Mammary epithelial cell (primary cell): ENCODE data around the gene EEF1AKMT3.

Experiments used
- EZH2 ChIP-seq: IDR thresholded peaks from 2 replicates; pipeline ENCODE4 v1.6.1; 2012; ENCODE audit warnings: low read length, inconsistent platforms, borderline replicate concordance
- TF ChIP-seq, protein P1 (sequence below), 2 donors: IDR thresholded peaks in 1 of 2; conservative IDR thresholded peaks in 1 of 2; 2 replicates each; pipeline ENCODE4 v1.5.1; 2011 to 2012; ENCODE audit warnings: inconsistent platforms in 2 of 2, low read length in 2 of 2, mild to moderate bottlenecking in 2 of 2, control low read depth in 1 of 2, low read depth in 1 of 2; ENCODE audit not compliant: insufficient read depth in 1 of 2; ENCODE audit errors: extremely low read depth in 1 of 2

DNA sequence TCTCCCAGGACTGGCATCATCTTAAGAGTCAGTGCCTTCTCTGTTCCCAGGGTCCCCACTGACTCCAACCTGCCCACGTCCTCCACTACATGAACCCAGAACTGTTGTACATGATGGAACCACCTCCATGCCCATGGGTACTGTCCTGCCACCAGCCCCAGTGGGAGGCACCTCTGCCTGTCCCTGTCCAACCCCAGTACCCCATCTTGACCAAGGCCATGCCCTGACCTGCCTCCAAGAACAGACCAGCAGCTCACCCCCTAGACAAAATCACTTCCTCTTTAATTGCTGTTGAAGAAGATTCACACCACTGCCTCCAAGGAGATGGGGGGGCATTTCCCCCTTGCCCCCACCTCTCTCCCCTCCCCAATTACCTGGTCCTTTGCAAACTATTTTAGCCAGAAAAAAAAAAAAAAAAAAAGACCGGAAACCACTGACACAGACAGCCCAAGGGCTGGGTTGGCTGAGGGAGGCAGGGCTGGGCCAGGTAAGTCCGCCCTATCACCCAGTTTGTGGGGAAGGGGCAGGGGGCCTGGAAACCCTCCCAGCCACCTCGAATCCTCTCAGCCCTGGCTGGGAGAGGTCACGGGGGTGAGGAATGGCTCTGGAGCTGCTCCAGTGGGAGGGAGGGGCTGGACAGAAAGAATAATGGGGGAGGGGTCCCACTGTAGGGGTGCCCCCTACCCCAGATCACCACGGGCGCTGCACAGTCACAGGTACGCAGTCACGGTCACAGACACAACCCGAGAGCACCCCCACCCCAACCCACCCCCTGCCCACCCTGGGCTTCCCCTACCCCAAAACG, 47.3 kb upstream of the EEF1AKMT3 start:
- TF ChIP-seq, protein P1, sequence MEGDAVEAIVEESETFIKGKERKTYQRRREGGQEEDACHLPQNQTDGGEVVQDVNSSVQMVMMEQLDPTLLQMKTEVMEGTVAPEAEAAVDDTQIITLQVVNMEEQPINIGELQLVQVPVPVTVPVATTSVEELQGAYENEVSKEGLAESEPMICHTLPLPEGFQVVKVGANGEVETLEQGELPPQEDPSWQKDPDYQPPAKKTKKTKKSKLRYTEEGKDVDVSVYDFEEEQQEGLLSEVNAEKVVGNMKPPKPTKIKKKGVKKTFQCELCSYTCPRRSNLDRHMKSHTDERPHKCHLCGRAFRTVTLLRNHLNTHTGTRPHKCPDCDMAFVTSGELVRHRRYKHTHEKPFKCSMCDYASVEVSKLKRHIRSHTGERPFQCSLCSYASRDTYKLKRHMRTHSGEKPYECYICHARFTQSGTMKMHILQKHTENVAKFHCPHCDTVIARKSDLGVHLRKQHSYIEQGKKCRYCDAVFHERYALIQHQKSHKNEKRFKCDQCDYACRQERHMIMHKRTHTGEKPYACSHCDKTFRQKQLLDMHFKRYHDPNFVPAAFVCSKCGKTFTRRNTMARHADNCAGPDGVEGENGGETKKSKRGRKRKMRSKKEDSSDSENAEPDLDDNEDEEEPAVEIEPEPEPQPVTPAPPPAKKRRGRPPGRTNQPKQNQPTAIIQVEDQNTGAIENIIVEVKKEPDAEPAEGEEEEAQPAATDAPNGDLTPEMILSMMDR (conservative IDR thresholded peaks at IDR 0.05 in 1 of 2, IDR thresholded peaks at IDR 0.05 in 1 of 2; ENCODE audit: extremely low read depth in 1 of 2, insufficient read depth in 1 of 2, low read depth in 1 of 2, low read length in 2 of 2): no peak
- TF ChIP-seq EZH2: no peak
